ENCODE measurements around the gene FBXO46.
"Not testable (repeated sequence)": the region's sequence is repeated elsewhere in the genome, so short reads cannot be mapped to it uniquely, and the experiment has no call there.

The FBXO46 gene

DNA sequence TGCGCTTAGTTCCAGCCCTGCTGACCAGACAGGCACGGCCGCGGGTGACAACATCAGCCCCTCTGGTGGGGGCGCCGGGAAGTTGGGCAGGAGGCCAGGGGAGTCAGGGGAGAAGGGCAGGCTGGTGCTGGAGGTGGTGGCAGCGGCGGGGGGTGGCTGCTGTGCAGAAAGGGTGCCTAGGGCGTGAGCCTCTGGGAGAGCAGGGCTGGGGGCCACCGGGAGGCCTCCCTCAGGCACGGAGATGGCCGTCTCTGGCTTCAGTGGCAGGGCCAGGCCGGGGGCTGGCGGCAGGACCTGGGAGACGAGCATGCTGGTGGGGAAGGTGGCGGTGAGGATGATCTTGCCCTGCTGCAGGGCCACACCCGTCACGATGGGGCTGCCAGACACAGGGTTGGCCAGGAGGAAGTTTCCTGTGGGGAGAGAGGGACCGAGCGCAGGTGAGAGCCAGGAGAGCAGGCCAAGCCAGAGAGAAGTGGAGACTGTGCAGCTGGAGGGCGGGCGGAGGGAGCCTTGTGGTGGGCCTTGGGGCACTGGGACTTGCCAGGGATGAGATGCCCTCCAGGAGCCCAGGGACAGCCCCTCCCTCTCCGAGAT lies 35.1 kb upstream of the FBXO46 start:
- no peak for DNase-seq (ENCODE audit: low read depth)

DNA sequence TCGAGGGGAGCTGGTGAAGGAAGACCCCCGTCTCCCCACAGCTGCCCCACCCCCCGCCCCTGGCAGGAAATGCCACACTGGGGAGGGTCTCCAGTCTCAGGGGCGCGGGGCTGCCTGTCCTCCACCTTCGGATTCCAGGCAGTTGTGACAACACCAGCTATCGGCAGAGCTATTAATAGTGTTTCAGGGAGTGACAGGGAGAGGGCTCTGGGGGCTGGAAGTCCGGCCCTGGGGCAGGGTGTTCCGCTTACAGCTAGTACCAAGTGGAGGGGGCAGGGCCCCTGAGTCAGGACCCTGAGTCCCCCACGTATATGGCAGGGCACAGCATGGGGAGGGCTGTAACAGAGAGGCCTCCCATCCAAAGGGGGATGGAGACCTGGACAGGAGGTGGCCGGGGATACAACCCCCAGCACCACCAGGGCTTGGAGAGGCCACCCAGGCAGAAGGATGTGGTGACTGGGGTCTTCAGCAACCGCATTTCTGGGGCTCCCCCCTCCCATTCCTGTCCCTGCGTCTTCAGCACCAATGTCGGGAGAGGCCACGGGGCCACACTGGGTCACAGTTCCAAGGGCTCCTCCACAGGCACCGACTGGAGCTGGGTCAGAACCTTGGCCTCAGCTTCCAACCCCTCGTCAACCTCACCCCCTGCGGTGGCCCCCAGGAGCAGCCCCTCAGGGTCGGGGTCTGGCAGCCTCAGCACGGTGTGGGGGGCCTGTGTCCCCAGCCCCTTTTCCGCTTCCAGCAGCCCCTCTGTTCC lies 34.4 kb upstream of the FBXO46 start:
- no peak for DNase-seq (ENCODE audit: low read depth)

DNA sequence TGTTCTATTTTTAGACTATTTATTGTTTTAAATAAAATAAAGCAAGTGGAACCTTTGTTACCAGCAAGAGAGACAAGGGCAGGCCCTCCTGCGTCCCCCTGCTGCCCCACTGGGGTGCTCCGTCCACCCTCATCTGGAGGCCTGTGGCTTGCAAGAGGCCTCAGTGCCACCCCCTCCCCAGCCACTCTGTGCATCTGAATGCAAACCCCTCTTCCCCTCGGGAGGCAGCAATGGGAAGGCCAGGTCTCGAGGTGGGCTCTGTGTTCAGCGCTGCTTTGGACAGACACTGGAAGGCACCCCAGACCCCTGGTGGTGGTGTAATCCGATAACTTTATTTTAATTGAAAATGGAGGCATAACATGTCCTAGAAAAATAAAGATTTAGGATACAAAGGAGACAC lies 33.8 kb upstream of the FBXO46 start:
- no peak for DNase-seq (ENCODE audit: low read depth)

DNA sequence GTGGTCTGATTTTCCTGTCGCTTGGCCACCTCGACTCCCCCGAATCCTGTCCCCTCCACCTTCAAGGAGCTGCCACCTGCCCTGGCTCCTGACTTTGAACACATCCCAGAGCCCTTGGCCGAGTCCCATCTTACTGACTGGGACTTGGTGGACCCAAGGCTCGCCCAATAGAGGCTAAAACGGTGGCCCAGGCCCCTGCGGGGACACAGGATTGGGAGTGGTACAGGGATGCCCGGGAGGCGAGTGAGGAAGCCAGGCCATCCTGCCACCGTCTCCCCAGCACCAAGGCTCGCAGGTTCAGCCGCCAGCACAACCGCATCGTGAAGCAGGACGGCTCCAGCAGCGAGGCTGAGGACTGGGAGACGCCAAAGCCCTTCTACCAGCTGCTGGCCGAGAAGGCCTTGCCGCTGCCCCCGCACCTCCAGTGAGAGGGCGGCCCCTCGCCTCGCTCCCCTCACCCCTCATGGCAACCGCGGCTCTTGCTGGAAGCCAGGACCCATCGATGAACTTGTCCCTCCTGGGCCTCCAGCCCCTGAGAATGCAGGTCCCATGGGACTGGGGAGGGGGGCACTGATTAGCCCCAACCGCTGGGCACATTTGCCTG lies 33.1 kb upstream of the FBXO46 start:
- no peak for DNase-seq (ENCODE audit: low read depth)

DNA sequence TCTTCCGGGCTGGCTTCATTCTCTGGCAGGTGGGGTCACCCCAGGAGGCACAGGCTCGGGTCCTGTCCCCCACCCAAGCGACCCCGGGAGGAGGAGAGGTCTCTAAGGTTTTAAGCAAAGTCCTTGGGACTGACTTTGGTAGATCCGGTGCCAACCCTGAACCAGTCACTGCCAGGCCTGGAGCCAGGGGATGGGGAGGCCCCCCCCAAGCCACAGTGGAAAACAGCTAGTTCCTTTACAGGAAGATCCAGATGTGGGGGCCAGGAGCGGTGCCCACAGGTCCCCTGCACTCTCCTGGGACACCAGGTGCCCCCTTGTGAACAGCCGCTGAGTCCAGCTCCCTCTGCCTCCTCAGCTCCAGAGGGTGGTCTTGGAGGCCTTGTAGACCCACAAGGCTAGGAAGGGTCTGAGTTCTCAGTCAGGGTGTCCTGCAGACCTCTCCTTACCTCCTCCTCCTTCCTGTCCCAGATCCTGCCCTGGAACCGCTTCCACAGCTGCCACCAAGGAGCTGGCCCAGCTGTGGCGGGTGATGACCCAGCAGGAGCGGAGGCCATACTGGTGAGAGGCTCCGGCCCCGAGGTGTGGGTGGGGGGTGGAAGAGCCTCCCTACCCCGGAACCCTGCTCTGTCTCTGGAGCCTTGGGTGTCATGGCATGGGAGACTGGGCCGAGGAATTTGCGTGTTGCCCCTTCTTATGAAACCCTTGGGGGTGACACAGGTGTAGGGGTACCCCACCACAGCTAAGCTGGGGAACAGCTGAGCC lies 32.4 kb upstream of the FBXO46 start:
- no peak for DNase-seq (ENCODE audit: low read depth)

DNA sequence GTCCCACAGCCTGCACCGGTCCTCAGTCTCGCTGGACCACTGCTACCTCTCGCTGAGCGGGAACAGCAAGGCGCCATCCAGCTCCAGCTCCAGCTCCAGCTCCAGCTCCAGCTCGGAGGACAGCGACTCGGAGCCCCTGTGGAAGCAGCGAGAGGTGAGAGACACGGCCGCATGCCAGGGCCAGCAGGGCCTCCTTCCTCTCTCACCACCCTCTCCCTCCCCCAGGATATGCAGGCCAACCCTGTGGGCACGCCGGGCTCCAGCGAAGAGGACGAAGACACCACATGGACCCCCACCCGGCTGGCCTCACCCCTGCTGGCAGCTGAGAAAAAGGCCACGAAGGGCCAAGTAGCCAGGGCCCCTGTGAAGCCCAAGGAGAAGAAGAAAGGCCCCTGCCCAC lies 31.0 kb upstream of the FBXO46 start:
- no peak for DNase-seq (ENCODE audit: low read depth)

DNA sequence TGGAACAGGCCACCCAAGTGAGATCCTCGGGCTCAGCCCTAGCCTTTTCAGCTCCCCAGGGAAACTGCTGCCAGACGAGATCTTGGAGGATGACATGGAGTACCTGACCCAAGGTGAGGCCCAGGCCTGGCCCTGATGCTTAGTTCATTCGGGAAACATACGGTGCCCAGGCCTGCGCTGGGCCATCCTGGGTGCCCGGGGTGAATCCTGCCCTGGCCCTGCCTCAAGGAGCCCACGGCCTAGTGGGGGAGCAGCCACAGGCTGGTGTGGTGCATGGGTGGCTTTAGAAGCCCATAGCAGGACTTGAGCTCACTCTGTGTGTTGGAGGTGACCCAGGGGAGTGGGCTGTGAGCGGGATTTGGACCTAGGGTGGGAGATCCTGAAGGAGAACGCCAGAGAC lies 28.2 kb upstream of the FBXO46 start:
- no peak for DNase-seq (ENCODE audit: low read depth)

DNA sequence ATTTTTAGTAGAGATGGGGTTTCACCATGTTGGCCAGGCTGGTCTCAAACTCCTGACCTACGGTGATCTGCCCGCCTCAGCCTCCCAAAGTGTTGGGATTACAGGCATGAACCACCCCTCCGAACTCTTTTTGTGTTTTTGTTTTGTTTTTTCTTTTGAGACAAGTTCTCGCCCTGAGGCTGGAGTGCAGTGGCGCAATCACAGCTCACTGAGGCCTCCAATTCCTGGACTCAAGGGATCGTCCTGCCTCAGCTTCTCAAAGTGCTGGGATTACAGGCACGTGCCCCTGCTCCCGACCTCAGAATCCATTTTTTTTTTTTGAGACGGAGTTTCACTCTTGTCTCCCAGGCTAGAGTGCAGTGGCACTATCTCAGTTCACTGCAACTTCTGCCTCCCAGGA lies 27.0 kb upstream of the FBXO46 start:
- no peak for DNase-seq (ENCODE audit: low read depth)

DNA sequence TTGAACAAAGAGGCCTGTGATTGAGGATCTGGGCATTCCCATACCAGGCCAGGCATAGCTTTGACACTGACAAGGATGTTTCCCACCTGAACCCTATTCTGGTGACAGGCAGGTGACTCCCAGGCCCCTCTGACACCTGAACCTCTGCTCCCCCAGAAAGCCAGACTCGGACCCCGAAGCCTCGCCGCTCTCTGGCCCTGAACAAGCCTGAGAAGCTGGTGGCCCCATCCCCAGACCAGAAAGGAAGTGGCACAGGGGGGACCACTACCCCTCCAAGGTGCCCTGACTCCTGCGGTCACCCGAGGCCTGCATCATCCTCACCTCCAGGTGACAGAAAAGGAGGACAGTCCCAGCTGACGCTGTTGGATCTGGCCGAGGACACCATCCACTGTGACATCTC lies 23.6 kb upstream of the FBXO46 start:
- no peak for DNase-seq (ENCODE audit: low read depth)

DNA sequence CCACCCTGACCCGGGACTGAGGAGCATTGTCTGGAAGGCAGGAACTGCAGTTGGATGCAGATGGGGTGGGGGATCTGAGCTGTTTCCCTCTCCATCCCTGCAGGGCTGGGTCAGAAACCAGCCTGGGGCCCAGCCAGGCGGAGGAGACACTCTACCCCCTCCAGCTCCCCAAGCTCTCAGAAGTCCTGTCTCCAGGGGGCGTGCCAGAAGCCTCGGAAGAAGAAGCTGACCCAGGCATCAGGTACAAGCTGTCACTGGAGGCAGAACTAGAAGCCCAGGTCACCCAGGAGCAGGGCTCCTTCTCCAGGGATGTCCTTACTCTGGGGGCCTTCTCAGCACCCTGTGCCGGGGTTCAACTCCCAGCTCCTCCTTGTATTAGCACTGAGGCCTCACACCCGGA lies 22.9 kb upstream of the FBXO46 start:
- no peak for DNase-seq (ENCODE audit: low read depth)

DNA sequence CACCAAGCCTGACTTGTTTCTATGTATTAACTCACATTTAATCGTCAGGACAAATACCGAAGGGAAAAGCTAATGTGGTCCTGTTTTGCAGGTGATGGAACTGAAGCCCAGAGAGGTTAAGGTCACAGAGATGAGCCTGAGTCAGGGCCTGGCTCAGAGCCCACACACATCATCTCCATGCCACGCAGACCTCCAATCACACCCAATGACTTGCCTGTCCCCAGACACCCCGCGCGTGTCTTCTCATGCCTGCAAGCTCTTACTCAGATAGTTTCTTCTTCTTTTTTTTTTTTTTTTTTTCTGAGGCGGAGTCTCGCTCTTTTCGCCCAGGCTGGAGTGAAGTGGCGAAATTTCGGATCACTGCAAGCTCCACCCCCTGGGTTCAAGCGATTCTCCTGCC lies 21.9 kb upstream of the FBXO46 start:
- no peak for DNase-seq (ENCODE audit: low read depth)

DNA sequence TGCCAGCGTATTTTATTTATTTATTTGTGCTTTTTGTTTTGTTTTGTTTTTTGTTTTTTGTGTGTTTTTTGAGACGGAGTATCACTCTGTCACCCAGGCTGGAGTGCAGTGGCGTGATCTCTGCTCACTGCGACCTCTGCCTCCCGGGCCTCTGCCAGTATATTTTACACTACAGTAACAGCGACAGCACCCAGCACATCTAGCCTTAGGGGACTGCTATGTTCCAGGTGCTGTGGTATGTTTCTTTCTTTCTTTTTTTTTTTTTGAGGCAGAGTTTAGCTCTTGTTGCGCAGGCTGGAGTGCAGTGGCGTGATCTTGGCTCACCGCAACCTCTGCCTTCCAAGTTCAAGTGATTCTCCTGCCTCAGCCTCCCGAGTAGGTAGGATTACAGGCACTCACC lies 20.8 kb upstream of the FBXO46 start:
- not testable (repeated sequence) for DNase-seq (ENCODE audit: low read depth)

DNA sequence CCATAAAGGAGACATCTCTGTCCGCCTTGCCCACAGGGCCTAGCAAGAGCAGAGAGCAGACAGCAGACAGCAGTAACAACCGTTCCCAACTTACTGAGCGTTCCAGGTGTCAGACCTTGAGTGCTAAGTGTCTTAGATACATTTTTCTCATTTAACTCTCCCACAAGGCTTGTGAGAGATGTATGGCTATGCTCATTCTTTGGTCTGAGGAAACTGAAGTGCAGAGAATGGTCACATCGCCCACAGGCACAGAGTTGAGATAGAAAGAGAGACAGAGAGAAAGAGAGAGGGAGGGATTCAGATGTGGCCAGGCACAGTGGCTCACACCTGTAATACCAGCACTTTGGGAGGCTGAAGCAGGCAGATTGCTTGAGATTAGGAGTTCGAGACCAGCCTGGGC lies 16.8 kb upstream of the FBXO46 start:
- DNase-seq (ENCODE audit: low read depth) = no peak

DNA sequence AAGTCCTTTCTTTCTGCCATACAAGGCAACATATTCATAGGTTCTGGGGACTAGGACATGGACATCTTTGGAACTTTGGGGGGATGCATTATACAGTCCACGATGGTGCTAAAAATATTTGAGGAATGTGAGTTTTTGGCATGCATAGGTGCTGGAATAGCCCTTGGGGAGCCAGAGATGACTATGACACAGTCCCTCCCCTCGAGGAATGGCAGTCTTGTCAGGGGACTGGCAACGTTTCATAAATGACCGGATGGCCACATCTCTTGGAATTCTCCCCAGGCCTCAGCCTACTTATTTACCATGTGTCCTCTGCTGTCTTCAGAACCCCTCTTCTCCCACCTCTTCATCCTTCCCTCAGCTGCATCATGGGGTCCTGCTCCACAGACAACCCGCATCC lies 16.2 kb upstream of the FBXO46 start:
- no peak for DNase-seq (ENCODE audit: low read depth)

DNA sequence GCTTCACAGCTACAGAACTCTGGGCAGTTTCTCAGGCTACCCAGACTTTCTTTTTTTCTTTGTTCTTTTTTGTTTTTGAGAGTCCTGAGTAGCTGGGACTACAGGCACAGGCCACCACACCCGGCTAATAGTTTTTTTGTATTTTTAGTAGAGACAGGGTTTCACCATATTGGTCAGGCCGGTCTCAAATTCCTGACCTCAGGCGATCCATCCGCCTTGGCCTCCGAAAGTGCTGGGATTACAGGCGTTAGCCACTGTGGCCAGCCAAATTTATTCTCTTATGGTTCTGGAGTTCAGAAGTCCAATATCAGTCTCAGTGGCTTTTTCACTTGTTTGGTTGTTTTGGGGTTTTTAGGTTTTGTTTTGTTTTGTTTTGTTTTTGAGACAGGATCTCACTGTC lies 14.9 kb upstream of the FBXO46 start:
- DNase-seq (ENCODE audit: low read depth) = no peak

DNA sequence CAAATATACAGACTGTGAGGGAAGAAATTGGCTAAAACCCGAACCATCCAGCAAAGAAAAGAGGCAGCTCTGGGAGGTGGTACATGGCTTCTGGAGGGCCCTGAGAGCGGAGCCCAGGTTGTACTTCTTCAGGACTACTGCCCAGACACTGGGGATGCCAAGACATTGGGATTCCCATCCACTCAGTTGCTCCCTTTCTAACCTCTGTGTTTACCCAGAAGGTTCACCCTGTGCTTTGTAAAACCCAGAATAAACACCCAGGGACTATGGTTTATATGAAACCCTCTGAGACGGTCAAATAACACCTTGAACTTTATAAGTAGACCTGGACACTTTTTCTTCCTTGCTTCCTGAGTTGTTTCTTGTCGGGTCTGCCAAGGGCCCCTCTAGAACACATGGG lies 12.3 kb upstream of the FBXO46 start:
- DNase-seq (ENCODE audit: low read depth) = no peak

DNA sequence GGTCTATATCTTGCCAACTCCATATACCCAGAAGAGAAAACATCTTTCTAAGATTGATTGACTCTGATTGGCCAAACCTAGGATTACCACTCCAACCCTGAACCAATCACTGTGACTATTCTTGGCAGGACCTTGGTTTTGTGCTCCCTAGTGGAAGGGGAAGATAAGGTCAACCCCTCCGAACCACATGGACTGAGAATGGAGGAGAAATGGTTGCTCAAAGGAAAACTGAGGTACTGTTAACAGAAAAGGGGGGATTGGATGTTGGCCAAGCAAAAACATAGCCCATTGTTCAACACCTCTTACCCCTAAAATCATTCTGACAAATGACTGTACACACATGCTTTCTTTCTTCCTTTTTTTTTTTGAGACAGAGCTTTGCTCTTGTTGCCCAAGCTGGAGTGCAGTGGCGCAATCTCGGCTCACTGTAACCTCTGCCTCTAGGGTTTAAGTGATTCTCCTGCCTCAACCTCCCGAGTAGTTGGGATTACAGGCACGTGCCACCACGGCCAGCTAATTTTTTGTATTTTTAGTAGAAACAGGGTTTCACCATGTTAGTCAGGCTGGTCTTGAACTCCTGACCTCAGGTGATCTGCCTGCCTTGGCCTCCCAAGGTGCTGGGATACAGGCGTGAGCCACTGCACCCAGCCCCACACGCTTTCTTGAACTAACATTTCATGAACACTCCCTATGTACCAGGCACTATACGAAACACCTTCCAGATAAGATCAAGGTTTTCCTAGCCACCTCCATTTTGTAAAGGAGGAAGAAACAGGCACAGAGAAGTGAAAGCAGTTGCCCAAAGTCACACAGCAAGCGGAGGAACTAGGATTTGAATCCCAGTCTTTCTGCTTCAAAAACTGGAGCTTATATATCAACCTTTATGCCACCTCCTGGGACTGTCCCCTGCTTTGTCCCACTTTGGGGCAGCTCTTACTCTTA lies 9.1 kb upstream of the FBXO46 start:
- DNase-seq (ENCODE audit: low read depth) = no peak

DNA sequence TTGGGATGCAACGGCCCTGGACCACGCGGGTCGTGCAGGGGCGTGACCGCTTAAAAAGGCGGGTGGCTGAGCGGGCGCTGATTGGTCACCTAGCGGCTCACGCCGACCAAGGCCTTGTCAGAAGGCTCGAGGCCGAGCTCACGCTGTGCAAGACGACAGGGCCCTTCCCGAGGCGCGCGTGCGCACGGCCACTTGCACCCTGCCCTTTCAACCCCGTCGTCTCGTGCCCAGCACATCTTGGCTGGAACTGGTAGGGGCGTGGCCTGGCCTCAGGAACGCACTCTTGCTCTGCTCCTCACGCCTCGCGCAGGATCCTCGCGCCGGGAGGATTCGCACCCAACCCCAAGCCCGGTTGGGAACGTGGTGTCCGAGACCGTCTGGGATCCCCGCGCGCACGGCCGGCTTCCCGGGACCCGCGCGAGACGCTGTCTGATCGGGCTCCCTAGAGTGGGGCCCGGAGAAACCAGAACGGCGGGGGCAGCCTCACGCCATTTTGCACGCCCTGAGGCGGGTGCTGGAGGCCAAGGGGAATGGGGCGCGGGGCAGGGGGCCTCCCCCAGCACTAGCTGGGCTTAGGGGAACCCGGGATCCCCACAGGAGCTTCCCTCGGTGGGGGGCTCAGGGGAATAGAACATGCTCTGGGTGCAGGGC lies 2.6 kb upstream of the FBXO46 start, which contains the start of gene MEIOSIN:
TSS of gene MEIOSIN (plus strand) at position 280 of the 651 bp plus-strand sequence. CDS start 1,938 bp downstream, outside the sequence.
- DNase-seq (ENCODE audit: low read depth) = no peak

DNA sequence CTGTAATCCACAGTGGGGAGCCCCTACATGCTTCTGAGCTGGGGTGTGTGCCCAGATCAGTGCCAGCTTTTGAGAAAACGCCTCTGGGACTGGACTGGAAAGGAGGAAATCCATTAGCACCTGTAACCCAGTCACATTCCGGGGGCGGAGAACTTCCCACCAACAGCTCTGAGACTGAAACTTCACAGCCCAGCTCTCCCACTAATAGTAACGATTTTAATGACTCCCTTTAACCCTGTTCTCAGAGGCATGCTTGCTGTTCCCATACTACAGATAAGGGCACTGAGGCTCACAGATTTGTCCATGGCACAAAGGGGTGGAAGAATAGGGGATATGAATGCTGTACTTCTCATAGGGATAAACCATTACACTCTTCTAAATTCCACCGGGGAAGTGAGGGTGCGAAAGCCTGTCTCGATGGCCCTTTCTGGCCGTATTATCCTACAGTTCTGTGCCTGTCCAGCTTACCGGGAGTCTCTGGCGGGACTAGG lies 851 bp downstream of the FBXO46 start:
- DNase-seq (ENCODE audit: low read depth) = no peak

DNA sequence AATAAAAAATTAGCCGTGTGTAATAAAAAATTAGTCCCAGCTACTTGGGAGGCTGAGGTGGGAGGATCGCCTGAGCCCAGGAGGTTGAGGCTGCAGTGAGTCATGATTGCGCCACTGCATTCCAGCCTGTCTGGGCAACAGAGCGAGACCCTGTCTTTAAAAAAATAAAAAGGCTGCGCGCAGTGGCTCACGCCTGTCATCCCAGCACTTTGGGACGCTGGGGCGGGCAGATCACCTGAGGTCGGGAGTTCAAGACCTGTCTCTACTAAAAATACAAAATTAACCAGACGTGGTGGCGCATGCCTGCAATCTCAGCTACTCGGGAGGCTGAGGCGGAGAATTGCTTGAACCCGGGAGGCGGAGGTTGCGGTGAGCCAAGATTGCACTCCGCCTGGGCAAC lies 2.0 kb downstream of the FBXO46 start:
- DNase-seq (ENCODE audit: low read depth) = not testable (repeated sequence)

DNA sequence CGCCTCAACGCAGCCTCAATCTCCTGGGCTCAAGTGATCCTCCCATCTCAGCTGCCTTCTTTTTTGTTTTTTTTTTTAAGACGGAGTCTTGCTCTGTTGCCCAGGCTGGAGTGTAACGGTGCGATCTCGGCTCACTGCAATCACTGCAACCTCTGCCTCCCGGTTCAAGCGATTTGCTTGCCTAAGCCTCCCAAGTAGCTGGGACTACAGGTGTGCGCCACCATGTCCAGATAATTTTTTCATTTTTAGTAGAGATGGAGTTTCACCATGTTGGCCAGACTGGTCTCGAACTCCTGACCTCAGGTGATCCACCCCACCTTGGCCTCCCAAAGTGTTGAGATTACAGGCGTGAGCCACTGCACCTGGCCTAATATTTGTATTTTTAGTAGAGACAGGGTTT lies 10.6 kb downstream of the FBXO46 start:
- not testable (repeated sequence) for DNase-seq (ENCODE audit: low read depth)

Measured in stimulated activated CD8-positive, alpha-beta memory T cell treated with anti-CD3 and anti-CD28 coated beads, Interleukin-4, amount 100 ng/mL, for 24 hours (primary cell).